Measurements from ENCODE around the gene USP21. TPM values are rescaled to one million over a fixed set of nuclear protein-coding genes. Genes with fewer than 3 reads are reported as not detected.

Gene USP21
- total RNA-seq, 2 experiments from 2014 or later = 44.4 to 45.6 TPM

- Histone ChIP-seq H3K4me1 (ENCODE audit: insufficient read depth, low read length) (peaks cover 89% of the 10 kb centered on the region), H3K9me3 (ENCODE audit: control insufficient read depth in 1 of 2, insufficient read depth in 1 of 2, low read length in 2 of 2) (no peaks in the 10 kb centered on the region), H3K36me3 (ENCODE audit: insufficient read depth, low read length) (no peaks in the 10 kb centered on the region), H3K4me3 (ENCODE audit: low read length) (no peak overlapping the region), H3K27ac (ENCODE audit: low read depth in 1 of 2, low read length in 2 of 2) (peak overlapping the region in 1 of 2 donors; percentile 33), H3K27me3 (ENCODE audit: control insufficient read depth in 1 of 2, insufficient read depth in 2 of 2, low read length in 2 of 2) (no peaks in the 10 kb centered on the region)
- POLR2A ChIA-PET = interaction anchor here (1.1 to 6.0 kb wide), 2 partner anchors 13 to 37 kb away, joined by 3 to 59 read pairs; partner anchors contain the start of gene NDUFS2
- no peaks in the 10 kb centered on the region for H3K9me3 Mint-ChIP-seq
- CTCF ChIA-PET = interaction anchor here (0.6 kb wide), 1 partner anchor 144 kb away, joined by 3 read pairs; no protein-coding TSS in a partner anchor
- DNase-seq (peak in 1 of 14 experiments; percentile 3), ATAC-seq (ENCODE audit: poor library complexity) (no peak)
- peak overlapping the region; percentile 37 for H3K27ac Mint-ChIP-seq
- intact Hi-C loops (cut with DNase I, micrococcal nuclease) = no loop called here
- H3K36me3 Mint-ChIP-seq (ENCODE audit: low read depth) = no peaks in the 10 kb centered on the region
- TF ChIP-seq CTCF (IDR thresholded peaks at IDR 0.05) = no peak
- H3K27me3 Mint-ChIP-seq = no peaks in the 10 kb centered on the region
- H3K4me3 Mint-ChIP-seq = no peak overlapping the region
- peaks cover 74% of the 10 kb centered on the region for H3K4me1 Mint-ChIP-seq (ENCODE audit: low read depth)
Observed at GRCh38 chr1:161188381-161188780, 29.1 kb downstream of the USP21 start.

- Histone ChIP-seq H3K27ac (ENCODE audit: low read depth in 1 of 2, low read length in 2 of 2) (no peak overlapping the region), H3K4me3 (ENCODE audit: low read length) (no peak overlapping the region), H3K4me1 (ENCODE audit: insufficient read depth, low read length) (peaks cover 86% of the 10 kb centered on the region), H3K27me3 (ENCODE audit: control insufficient read depth in 1 of 2, insufficient read depth in 2 of 2, low read length in 2 of 2) (no peaks in the 10 kb centered on the region), H3K36me3 (ENCODE audit: insufficient read depth, low read length) (no peaks in the 10 kb centered on the region), H3K9me3 (ENCODE audit: control insufficient read depth in 1 of 2, insufficient read depth in 1 of 2, low read length in 2 of 2) (no peaks in the 10 kb centered on the region)
- CTCF ChIA-PET = interaction anchor here (0.6 kb wide), 1 partner anchor 145 kb away, joined by 3 read pairs; no protein-coding TSS in a partner anchor
- Mint-ChIP-seq H3K27me3 (no peaks in the 10 kb centered on the region), H3K9me3 (no peaks in the 10 kb centered on the region), H3K4me1 (ENCODE audit: low read depth) (peaks cover 69% of the 10 kb centered on the region), H3K36me3 (ENCODE audit: low read depth) (no peaks in the 10 kb centered on the region), H3K4me3 (no peak overlapping the region), H3K27ac (peak overlapping the region; percentile 37)
- POLR2A ChIA-PET = interaction anchor here (0.7 to 6.0 kb wide), 3 partner anchors 13 to 37 kb away, joined by 3 to 59 read pairs (median 4); partner anchors contain the start of genes NDUFS2, PPOX and TOMM40L
- intact Hi-C loops (cut with DNase I, micrococcal nuclease) = no loop called here
- no peak for DNase-seq
- ATAC-seq (ENCODE audit: poor library complexity) = no peak
- TF ChIP-seq CTCF (IDR thresholded peaks at IDR 0.05) = no peak
Observed at GRCh38 chr1:161189036-161189435, 29.7 kb downstream of the USP21 start.

GRCh38 chr1:161190962-161191521 is 31.7 kb downstream of the USP21 start:
- ChIA-PET POLR2A (interaction anchor here (2.0 to 4.1 kb wide), 5 partner anchors 8 to 35 kb away, joined by 4 to 22 read pairs (median 15); partner anchors contain the start of genes NDUFS2, PPOX and TOMM40L), CTCF (interaction anchor here (1.9 to 2.4 kb wide), 4 partner anchors 9 to 34 kb away, joined by 7 to 14 read pairs (median 8); partner anchors contain the start of genes B4GALT3, PPOX and TOMM40L)
- H3K4me1 ChIP-seq (ENCODE audit: insufficient read depth, low read length) = peaks cover 88% of the 10 kb centered on the region
- TF ChIP-seq CTCF (IDR thresholded peaks at IDR 0.05) = no peak
- Mint-ChIP-seq H3K9me3 (no peaks in the 10 kb centered on the region), H3K27ac (no peak overlapping the region), H3K36me3 (ENCODE audit: low read depth) (no peaks in the 10 kb centered on the region), H3K4me1 (ENCODE audit: low read depth) (peaks cover 61% of the 10 kb centered on the region), H3K27me3 (no peaks in the 10 kb centered on the region), H3K4me3 (no peak overlapping the region)
- ATAC-seq (ENCODE audit: poor library complexity) (no peak), DNase-seq (no peak)
- no peaks in the 10 kb centered on the region for H3K36me3 ChIP-seq (ENCODE audit: insufficient read depth, low read length)
- no peak overlapping the region for H3K27ac ChIP-seq (ENCODE audit: low read depth in 1 of 2, low read length in 2 of 2)
- no peak overlapping the region for H3K4me3 ChIP-seq (ENCODE audit: low read length)
- no peaks in the 10 kb centered on the region for H3K9me3 ChIP-seq (ENCODE audit: control insufficient read depth in 1 of 2, insufficient read depth in 1 of 2, low read length in 2 of 2)
- intact Hi-C loops (cut with DNase I, micrococcal nuclease) = loop anchor here in 1 of 2 experiments (5.0 kb wide), 1 partner anchor 191 kb away; no protein-coding TSS in a partner anchor
- H3K27me3 ChIP-seq (ENCODE audit: control insufficient read depth in 1 of 2, insufficient read depth in 2 of 2, low read length in 2 of 2) = no peaks in the 10 kb centered on the region

All from CD4-positive, alpha-beta T cell (primary cell).